Mucosa of rectum (tissue), 2 donors: ENCODE results near the gene FKBP1A.

Experiments used
- H3K27ac ChIP-seq, 2 donors: one replicate each; pipeline ENCODE4 v1.7.0; 2013; ENCODE audit warnings: inconsistent platforms in 2 of 2, low read depth in 2 of 2, low read length in 2 of 2
- H3K27me3 ChIP-seq, 2 donors: one replicate each; pipeline ENCODE4 v1.7.0; 2013; ENCODE audit warnings: low read length in 2 of 2; ENCODE audit not compliant: control insufficient read depth in 2 of 2, insufficient read depth in 2 of 2
- H3K36me3 ChIP-seq, 2 donors: one replicate each; pipeline ENCODE4 v1.7.0; 2013; ENCODE audit warnings: low read length in 2 of 2; ENCODE audit not compliant: control insufficient read depth in 2 of 2, insufficient read depth in 2 of 2
- H3K4me1 ChIP-seq, 2 donors: one replicate each; pipeline ENCODE4 v1.7.0; 2013; ENCODE audit warnings: low read length in 2 of 2, mild to moderate bottlenecking in 1 of 2; ENCODE audit not compliant: control insufficient read depth in 2 of 2, insufficient read depth in 2 of 2
- H3K4me3 ChIP-seq, 2 donors: one replicate each; pipeline ENCODE4 v1.7.0; 2013; ENCODE audit warnings: low read length in 2 of 2
- H3K9ac ChIP-seq, 2 donors: one replicate each; pipeline ENCODE4 v1.7.0; 2013; ENCODE audit warnings: low read length in 2 of 2, low read depth in 1 of 2, mild to moderate bottlenecking in 1 of 2
- H3K9me3 ChIP-seq, 2 donors: one replicate each; pipeline ENCODE4 v1.7.0; 2013; ENCODE audit warnings: low read length in 2 of 2; ENCODE audit not compliant: control insufficient read depth in 2 of 2
- donor health status: healthy.
- donor health status: Normal muscosa, but diverticular disease.

FKBP1A gene

GRCh38 chr20:1321654-1321939 is 71.3 kb downstream of the FKBP1A start:
- no peaks in the 10 kb centered on the region for H3K27me3 ChIP-seq
- H3K36me3 ChIP-seq, result peaks cover 3 to 9% of the 10 kb centered on the region in 2 donors
- H3K4me3 ChIP-seq, result no peak overlapping the region
- peaks cover 12 to 14% of the 10 kb centered on the region in 2 donors for H3K4me1 ChIP-seq
- H3K9me3 ChIP-seq, result no peaks in the 10 kb centered on the region
- H3K27ac ChIP-seq, result no peak overlapping the region
- no peak overlapping the region for H3K9ac ChIP-seq

GRCh38 chr20:1320902-1321653 is 71.8 kb downstream of the FKBP1A start:
- Histone ChIP-seq H3K36me3 (peaks cover 3 to 9% of the 10 kb centered on the region in 2 donors), H3K4me1 (peaks cover 7 to 8% of the 10 kb centered on the region in 2 donors), H3K27me3 (no peaks in the 10 kb centered on the region), H3K9ac (no peak overlapping the region), H3K4me3 (no peak overlapping the region), H3K9me3 (no peaks in the 10 kb centered on the region), H3K27ac (no peak overlapping the region)

GRCh38 chr20:1320016-1320415 is 72.8 kb downstream of the FKBP1A start:
- Histone ChIP-seq H3K9ac (no peak overlapping the region), H3K27me3 (no peaks in the 10 kb centered on the region), H3K4me1 (peaks cover 3 to 4% of the 10 kb centered on the region in 2 donors), H3K4me3 (no peak overlapping the region), H3K36me3 (peaks cover 3 to 9% of the 10 kb centered on the region in 2 donors), H3K9me3 (no peaks in the 10 kb centered on the region), H3K27ac (no peak overlapping the region)

- Histone ChIP-seq H3K27ac (no peak overlapping the region), H3K9me3 (no peaks in the 10 kb centered on the region), H3K4me1 (peaks cover 0 to 1% of the 10 kb centered on the region in 2 donors), H3K36me3 (peaks cover 3 to 9% of the 10 kb centered on the region in 2 donors), H3K27me3 (no peaks in the 10 kb centered on the region), H3K9ac (no peak overlapping the region), H3K4me3 (no peak overlapping the region)
These were observed 73.4 kb downstream of the FKBP1A start for GRCh38 chr20:1319462-1319861.

GRCh38 chr20:1319051-1319450 is 73.8 kb downstream of the FKBP1A start:
- no peaks in the 10 kb centered on the region for H3K9me3 ChIP-seq
- H3K27ac ChIP-seq, result no peak overlapping the region
- H3K9ac ChIP-seq, result no peak overlapping the region
- no peak overlapping the region for H3K4me3 ChIP-seq
- H3K27me3 ChIP-seq, result no peaks in the 10 kb centered on the region
- H3K36me3 ChIP-seq, result peaks cover 3 to 9% of the 10 kb centered on the region in 2 donors
- H3K4me1 ChIP-seq, result no peaks in the 10 kb centered on the region
